Trophoblast cell (in vitro differentiated cells and primary cell): ENCODE results near the gene PTCD3.
A peak's percentile ranks its signal among the peaks of the same experiment; 100 is the strongest.

Source experiments
- DNase-seq, 2 donors: peaks; one replicate each; pipeline ENCODE4 v3.0.0-alpha.2; 2016
- H2AFZ ChIP-seq: 2 replicates; pipeline ENCODE4 v1.6.1; 2013; ENCODE audit warnings: low read length, moderate library complexity, mild to moderate bottlenecking; ENCODE audit not compliant: insufficient read depth, poor library complexity
- H2AK5ac ChIP-seq: 2 replicates; pipeline ENCODE4 v1.6.1; 2013; ENCODE audit warnings: mild to moderate bottlenecking, low read length
- H2BK120ac ChIP-seq: 2 replicates; pipeline ENCODE4 v1.6.1; 2013; ENCODE audit warnings: low read length, mild to moderate bottlenecking, moderate library complexity; ENCODE audit not compliant: insufficient read depth, poor library complexity
- H2BK12ac ChIP-seq: 2 replicates; pipeline ENCODE4 v1.6.1; 2013; ENCODE audit warnings: mild to moderate bottlenecking, low read length, moderate library complexity
- H2BK5ac ChIP-seq: 2 replicates; pipeline ENCODE4 v1.6.1; 2013; ENCODE audit warnings: low read length, low read depth, moderate library complexity, mild to moderate bottlenecking; ENCODE audit not compliant: poor library complexity
- H3K14ac ChIP-seq: 2 replicates; pipeline ENCODE4 v1.6.1; 2013; ENCODE audit warnings: mild to moderate bottlenecking, low read length
- H3K18ac ChIP-seq: 2 replicates; pipeline ENCODE4 v1.6.1; 2013; ENCODE audit warnings: mild to moderate bottlenecking, low read length
- H3K23ac ChIP-seq: 2 replicates; pipeline ENCODE4 v1.6.1; 2013; ENCODE audit warnings: low read length
- H3K27ac ChIP-seq: 2 replicates; pipeline ENCODE4 v1.5.1; 2013; ENCODE audit warnings: low read depth, mild to moderate bottlenecking, inconsistent platforms, low read length, moderate library complexity
- H3K27me3 ChIP-seq: 2 replicates; pipeline ENCODE4 v1.6.1; 2013; ENCODE audit warnings: inconsistent platforms, mild to moderate bottlenecking, low read length, moderate library complexity; ENCODE audit not compliant: insufficient read depth
- H3K36me3 ChIP-seq, 2 experiments: 1 replicate in 1 of 2; 2 replicates in 1 of 2; pipeline ENCODE4 v1.6.1; 2013; ENCODE audit warnings: low read length in 2 of 2, mild to moderate bottlenecking in 2 of 2, moderate library complexity in 1 of 2; ENCODE audit not compliant: insufficient read depth in 2 of 2, control insufficient read depth in 1 of 2
- H3K4ac ChIP-seq: 2 replicates; pipeline ENCODE4 v1.6.1; 2013; ENCODE audit warnings: low read depth, mild to moderate bottlenecking, low read length, moderate library complexity
- H3K4me1 ChIP-seq, 2 experiments: 1 replicate in 1 of 2; 2 replicates in 1 of 2; pipeline ENCODE4 v1.6.1; 2013; ENCODE audit warnings: low read length in 2 of 2, mild to moderate bottlenecking in 2 of 2, moderate library complexity in 1 of 2; ENCODE audit not compliant: insufficient read depth in 2 of 2, control insufficient read depth in 1 of 2
- H3K4me2 ChIP-seq: 2 replicates; pipeline ENCODE4 v1.6.1; 2013; ENCODE audit warnings: inconsistent platforms, mild to moderate bottlenecking, low read length, moderate library complexity
- H3K4me3 ChIP-seq: 2 replicates; pipeline ENCODE4 v1.5.1; 2013; ENCODE audit warnings: mild to moderate bottlenecking, low read depth, low read length, inconsistent platforms
- H3K79me1 ChIP-seq: one replicate; pipeline ENCODE4 v1.6.1; 2013; ENCODE audit warnings: low read length
- H3K79me2 ChIP-seq: 2 replicates; pipeline ENCODE4 v1.6.1; 2013; ENCODE audit warnings: low read length, mild to moderate bottlenecking; ENCODE audit not compliant: control insufficient read depth, insufficient read depth, poor library complexity
- H3K9ac ChIP-seq: 2 replicates; pipeline ENCODE4 v1.6.1; 2013; ENCODE audit warnings: mild to moderate bottlenecking, low read length
- H3K9me3 ChIP-seq: 2 replicates; pipeline ENCODE4 v1.6.1; 2013; ENCODE audit warnings: low read depth, mild to moderate bottlenecking, control low read depth, inconsistent platforms, low read length; ENCODE audit not compliant: insufficient read depth
- H4K12ac ChIP-seq: 2 replicates; pipeline ENCODE4 v1.6.1; 2013; ENCODE audit warnings: low read depth, mild to moderate bottlenecking, low read length, moderate library complexity
- H4K8ac ChIP-seq: 2 replicates; pipeline ENCODE4 v1.6.1; 2013; ENCODE audit warnings: low read depth, mild to moderate bottlenecking, low read length, moderate library complexity
- H4K91ac ChIP-seq: one replicate; pipeline ENCODE4 v1.6.1; 2013; ENCODE audit warnings: low read depth, mild to moderate bottlenecking, low read length, moderate library complexity
- WGBS: extraction: QIAGEN DNeasy Blood & Tissue Kit; methylation state at CpG from one replicate; pipeline ENCODE4 v1.1.7; 2013; ENCODE audit warnings: missing lambda C conversion rate; ENCODE audit not compliant: insufficient read length, insufficient coverage; ENCODE audit errors: extremely low coverage; 5-methylcytosine and 5-hydroxymethylcytosine counted together

PTCD3 gene

GRCh38 chr2:86075886-86076285 is 30.1 kb upstream of the PTCD3 start:
- Histone ChIP-seq H3K79me1 (peaks cover 7% of the 10 kb centered on the region), H3K4me3 (no peak overlapping the region), H2BK12ac (no peak overlapping the region), H3K4ac (no peak overlapping the region), H3K9ac (no peak overlapping the region), H2BK120ac (no peak overlapping the region), H3K4me1 (peaks cover 0 to 5% of the 10 kb centered on the region in 2 experiments), H2BK5ac (no peak overlapping the region), H4K8ac (no peak overlapping the region), H3K9me3 (no peaks in the 10 kb centered on the region), H3K4me2 (no peak overlapping the region), H2AK5ac (no peak overlapping the region), H2AFZ (no peak overlapping the region), H3K79me2 (no peaks in the 10 kb centered on the region), H3K36me3 (peaks cover 49 to 70% of the 10 kb centered on the region in 2 experiments), H3K18ac (no peak overlapping the region), H3K23ac (no peak overlapping the region), H3K27me3 (no peaks in the 10 kb centered on the region), H3K27ac (no peak overlapping the region), H3K14ac (no peak overlapping the region), H4K91ac (no peak overlapping the region), H4K12ac (no peak overlapping the region)
- DNase-seq = no peak
- WGBS = no CpG with 5 or more reads among the region's 5 CpGs

- Histone ChIP-seq H4K8ac (no peak overlapping the region), H3K79me2 (no peaks in the 10 kb centered on the region), H2AFZ (no peak overlapping the region), H3K79me1 (no peaks in the 10 kb centered on the region), H4K91ac (no peak overlapping the region), H3K4ac (no peak overlapping the region), H3K18ac (no peak overlapping the region), H4K12ac (no peak overlapping the region), H3K36me3 (peaks cover 43 to 58% of the 10 kb centered on the region in 2 experiments), H3K9me3 (no peaks in the 10 kb centered on the region), H2AK5ac (peak overlapping the region; percentile 35), H2BK12ac (no peak overlapping the region), H3K27ac (no peak overlapping the region), H3K4me2 (no peak overlapping the region), H2BK120ac (no peak overlapping the region), H3K9ac (no peak overlapping the region), H3K27me3 (no peaks in the 10 kb centered on the region), H3K14ac (no peak overlapping the region), H3K4me1 (no peaks in the 10 kb centered on the region), H2BK5ac (no peak overlapping the region), H3K23ac (no peak overlapping the region), H3K4me3 (no peak overlapping the region)
- peak in 1 of 2 donors; percentile 42 for DNase-seq
- no CpG with 5 or more reads among the region's 7 CpGs for WGBS
These were observed 27.1 kb upstream of the PTCD3 start for GRCh38 chr2:86078774-86079545.

- Histone ChIP-seq H3K79me1 (no peaks in the 10 kb centered on the region), H2AK5ac (no peak overlapping the region), H2BK5ac (no peak overlapping the region), H4K12ac (no peak overlapping the region), H4K91ac (no peak overlapping the region), H3K4me2 (no peak overlapping the region), H3K9me3 (no peaks in the 10 kb centered on the region), H3K23ac (no peak overlapping the region), H2BK12ac (no peak overlapping the region), H3K4me3 (no peak overlapping the region), H3K4ac (no peak overlapping the region), H2AFZ (no peak overlapping the region), H3K18ac (no peak overlapping the region), H3K4me1 (no peaks in the 10 kb centered on the region), H2BK120ac (no peak overlapping the region), H3K27ac (no peak overlapping the region), H3K79me2 (no peaks in the 10 kb centered on the region), H3K27me3 (no peaks in the 10 kb centered on the region), H3K9ac (no peak overlapping the region), H3K36me3 (peaks cover 34 to 47% of the 10 kb centered on the region in 2 experiments), H3K14ac (no peak overlapping the region), H4K8ac (no peak overlapping the region)
- no CpG with 5 or more reads among the region's 14 CpGs for WGBS
- peak; percentile 74 to 85 for DNase-seq
These were observed 25.8 kb upstream of the PTCD3 start for GRCh38 chr2:86079981-86080911.

GRCh38 chr2:86081724-86082123 is 24.3 kb upstream of the PTCD3 start:
- H3K79me2 ChIP-seq = no peaks in the 10 kb centered on the region
- no peak overlapping the region for H2AK5ac ChIP-seq
- no peak overlapping the region for H3K4ac ChIP-seq
- no peaks in the 10 kb centered on the region for H3K4me1 ChIP-seq
- no peaks in the 10 kb centered on the region for H3K27me3 ChIP-seq
- no peaks in the 10 kb centered on the region for H3K79me1 ChIP-seq
- no peak overlapping the region for H3K4me3 ChIP-seq
- no peak overlapping the region for H4K91ac ChIP-seq
- no peaks in the 10 kb centered on the region for H3K9me3 ChIP-seq
- H3K23ac ChIP-seq = no peak overlapping the region
- H2AFZ ChIP-seq = no peak overlapping the region
- H3K4me2 ChIP-seq = no peak overlapping the region
- no CpG with 5 or more reads among the region's 4 CpGs for WGBS
- H3K18ac ChIP-seq = no peak overlapping the region
- H4K8ac ChIP-seq = no peak overlapping the region
- DNase-seq = peak; percentile 42 to 44
- no peak overlapping the region for H2BK120ac ChIP-seq
- no peak overlapping the region for H3K9ac ChIP-seq
- no peak overlapping the region for H3K27ac ChIP-seq
- no peak overlapping the region for H2BK12ac ChIP-seq
- peaks cover 34 to 44% of the 10 kb centered on the region in 2 experiments for H3K36me3 ChIP-seq
- H4K12ac ChIP-seq = no peak overlapping the region
- H3K14ac ChIP-seq = no peak overlapping the region
- H2BK5ac ChIP-seq = no peak overlapping the region
